Measurements from ENCODE around the gene GART.
"Not testable (repeated sequence)": the region's sequence is repeated elsewhere in the genome, so short reads cannot be mapped to it uniquely, and the experiment has no call there.

Gene GART

DNA sequence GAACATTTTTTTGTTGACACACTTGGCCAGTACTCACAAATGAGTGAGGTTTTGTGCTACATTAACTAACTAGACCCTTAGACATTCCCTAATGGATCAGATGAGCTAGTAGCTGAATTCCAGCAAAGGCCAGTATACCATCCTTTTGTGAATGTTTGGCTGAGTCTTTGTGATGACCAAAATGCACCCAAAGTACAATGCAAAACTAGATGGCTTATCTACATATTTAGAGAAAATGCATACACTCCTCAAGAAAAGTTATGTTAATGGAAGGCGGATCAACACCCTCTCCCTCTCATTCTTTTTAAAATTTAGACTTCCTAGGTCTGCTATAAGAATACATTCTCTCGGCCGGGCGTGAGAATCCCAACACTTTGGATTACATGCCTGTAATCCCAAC lies 30.3 kb downstream of the GART start:
- no peak for DNase-seq

DNA sequence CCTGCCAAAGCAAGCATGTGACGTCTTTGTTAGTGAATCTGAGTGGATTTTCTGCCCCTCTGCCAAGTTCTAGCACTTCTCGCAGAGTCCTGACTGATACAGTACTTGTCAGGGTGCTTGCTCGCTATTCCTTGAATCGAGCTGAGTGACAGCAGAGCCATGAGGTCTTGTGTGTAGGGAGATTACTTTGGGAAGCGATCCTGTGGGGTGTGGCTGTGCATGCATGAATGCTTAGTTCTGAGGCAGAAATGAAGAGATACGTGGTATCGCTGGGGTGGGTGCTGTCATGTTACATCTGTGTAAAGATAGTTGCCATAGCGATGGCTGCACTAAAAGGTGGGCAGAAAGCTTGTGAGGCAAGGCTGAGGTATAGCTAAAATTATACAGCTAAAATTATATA lies 31.1 kb downstream of the GART start:
- DNase-seq: no peak

DNA sequence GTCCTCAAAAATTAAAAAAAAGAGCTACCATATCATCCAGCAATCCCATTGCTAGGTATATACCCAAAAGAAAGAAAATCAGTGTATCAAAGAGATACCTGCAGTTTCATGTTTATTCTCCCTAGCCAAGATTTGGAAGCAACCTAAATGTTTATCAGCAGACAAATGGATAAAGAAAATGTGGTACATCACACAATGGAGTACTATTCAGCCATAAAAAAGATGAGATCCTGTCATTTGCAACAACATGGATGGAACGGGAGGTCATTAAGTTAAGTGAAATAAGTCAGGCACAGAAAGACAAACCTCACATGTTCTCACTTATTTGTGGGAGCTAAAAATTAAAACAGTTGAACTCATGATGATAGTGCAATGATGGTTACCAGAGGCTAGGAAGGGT lies 34.9 kb downstream of the GART start:
- not testable (repeated sequence) for DNase-seq

DNA sequence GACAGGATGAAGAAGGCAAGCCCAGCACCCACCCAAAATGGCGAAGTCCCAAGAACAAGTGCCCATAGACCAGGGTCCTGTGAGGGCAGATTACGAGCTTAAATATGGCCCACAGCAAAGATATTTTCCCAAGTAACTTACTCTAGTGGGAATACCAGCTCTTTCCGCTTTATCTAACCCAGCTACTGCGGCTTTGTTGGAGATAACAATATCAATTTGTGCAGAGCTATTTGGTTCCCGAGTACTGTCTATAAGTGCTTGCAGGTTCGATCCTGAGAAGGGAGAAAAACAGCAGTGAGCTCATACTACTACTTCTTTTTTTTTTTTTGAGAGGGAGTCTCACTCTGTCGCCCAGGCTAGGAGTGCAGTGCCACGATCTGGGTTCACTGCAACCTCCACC lies 36.1 kb downstream of the GART start:
- DNase-seq: no peak

GRCh38 chr21:33496345-33496744 lies 45.6 kb downstream of the GART start:
- no peak for DNase-seq

GRCh38 chr21:33495743-33496142 lies 46.2 kb downstream of the GART start:
- no peak for DNase-seq

- DNase-seq: no peak
Measured at GRCh38 chr21:33493756-33494155, 48.2 kb downstream of the GART start.

- DNase-seq: peak; percentile 59
Measured at GRCh38 chr21:33492571-33492970, 49.3 kb downstream of the GART start.

DNA sequence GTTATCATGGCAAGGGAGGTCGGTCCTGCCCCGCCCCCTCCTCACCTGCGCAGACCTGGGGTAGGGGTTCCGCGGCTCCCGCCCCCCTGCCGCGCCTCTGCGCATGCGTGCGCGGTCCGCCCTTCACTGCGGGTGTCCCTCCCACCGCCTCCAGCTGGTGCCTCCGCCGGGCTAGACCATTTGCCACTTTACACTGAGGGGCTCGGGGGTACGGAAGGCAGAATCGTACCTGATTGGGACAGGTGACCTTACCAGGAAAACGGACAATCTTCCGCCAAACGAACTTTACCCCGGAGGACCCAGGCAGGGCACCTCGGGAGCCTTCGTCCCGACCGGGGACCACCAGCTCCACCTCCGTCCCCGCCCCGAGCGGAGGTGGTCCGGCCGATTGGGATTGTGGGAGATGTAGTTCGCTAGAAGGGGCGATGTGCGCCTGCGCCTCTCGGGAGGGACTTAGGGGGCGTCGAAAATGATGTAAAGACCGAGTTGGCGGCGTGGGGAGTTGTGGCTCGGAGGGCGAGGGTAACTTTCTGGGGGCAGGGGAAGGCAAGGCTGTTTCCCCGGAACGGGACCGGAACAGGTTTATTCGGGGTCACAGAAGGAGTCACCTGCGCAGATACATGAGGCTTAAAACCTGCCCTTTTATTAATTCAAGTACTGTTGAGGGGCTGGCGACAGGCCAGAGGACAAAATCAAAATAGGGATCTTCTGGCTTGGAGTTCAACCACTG lies 50.4 kb downstream of the GART start, which contains the start of gene DNAJC28:
TSS of gene DNAJC28 (minus strand) at position 344 of the 730 bp plus-strand sequence. CDS start 2,323 bp downstream, outside the sequence.
- peak; percentile 94 for DNase-seq

DNA sequence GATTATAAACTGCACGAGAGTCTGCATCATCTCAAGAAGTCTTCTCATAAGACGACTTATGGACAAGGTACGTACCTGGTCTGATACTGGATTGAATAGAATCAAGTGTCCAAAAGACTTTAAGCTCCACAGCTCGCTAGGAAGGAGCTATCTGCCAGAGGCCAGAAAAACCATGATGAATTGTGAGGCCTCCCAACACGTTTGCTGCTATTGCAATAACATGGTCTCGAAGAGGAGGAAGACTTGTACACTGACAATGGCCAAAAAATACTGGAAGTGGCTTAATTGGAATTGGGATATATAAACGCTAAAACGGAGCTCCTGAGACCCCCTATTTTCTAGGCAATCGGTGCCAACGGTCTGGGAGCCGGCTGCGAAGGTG lies 50.9 kb downstream of the GART start:
- no peak for DNase-seq

DNA sequence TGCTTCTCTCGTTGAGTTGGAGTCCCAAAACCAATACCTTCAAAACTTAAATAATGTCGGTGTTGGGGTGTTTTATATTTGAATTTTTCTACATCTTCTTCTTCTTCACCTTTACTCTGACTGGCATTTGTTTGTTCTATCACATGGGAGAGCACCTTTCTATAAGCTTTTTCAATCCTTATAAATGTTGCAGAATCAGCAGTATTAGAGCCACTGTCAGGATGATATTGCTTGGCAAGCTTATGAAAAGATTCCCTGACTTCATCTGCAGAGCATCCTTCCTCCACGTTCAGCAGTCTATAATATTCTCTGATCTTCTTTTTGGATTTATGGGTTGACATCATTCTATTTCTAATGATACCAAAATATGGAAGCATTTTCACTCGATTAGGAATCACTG lies 53.0 kb downstream of the GART start:
- DNase-seq: no peak

DNA sequence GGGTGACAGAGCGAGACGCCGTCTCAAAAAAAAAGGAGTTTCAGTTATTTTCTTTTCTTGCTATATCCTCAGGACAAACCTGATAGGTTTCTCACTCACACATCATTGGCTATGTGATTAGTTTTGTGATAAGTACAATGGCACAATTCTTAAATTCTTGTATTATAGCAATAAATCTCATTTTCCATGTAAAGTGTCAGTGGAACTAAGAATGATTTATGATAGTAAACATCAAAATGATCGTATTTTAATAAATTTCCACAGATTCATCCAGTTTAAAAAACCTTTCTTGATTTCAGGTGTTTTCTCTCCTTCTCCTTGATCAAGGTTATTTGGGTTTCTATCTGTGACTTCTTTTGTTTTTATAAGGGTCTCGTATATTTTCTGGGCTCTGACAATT lies 53.9 kb downstream of the GART start:
- DNase-seq: no peak

DNA sequence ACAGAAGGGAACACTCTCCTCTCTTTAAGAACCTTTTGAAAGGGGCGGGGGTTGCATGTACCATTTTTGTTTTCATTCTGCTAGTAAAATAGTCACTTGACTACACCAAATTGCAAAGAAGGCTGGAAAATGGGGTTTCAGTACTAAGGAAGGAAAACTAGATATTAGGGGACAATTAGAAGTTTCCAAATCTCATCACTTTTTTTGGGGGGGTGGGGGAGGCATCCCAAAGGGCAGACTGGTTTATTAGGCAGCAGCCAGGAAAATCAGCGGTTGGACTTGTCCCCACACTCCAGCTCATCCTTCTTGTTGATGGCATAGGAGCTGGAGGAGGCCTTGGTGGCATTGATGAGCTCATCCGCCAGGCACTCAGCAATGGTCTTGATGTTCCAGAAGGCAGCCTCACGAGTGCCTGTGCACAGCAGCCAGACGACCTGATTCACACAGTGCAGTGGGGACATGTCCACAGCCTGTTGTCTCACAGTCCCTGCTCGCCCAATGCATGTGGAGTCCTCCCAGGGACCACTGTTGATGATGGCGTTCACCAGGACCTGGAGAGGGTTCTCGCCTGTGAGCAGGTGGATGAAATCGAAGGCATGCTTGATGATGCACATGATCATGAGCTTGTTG lies 60.5 kb downstream of the GART start:
- DNase-seq: no peak

DNA sequence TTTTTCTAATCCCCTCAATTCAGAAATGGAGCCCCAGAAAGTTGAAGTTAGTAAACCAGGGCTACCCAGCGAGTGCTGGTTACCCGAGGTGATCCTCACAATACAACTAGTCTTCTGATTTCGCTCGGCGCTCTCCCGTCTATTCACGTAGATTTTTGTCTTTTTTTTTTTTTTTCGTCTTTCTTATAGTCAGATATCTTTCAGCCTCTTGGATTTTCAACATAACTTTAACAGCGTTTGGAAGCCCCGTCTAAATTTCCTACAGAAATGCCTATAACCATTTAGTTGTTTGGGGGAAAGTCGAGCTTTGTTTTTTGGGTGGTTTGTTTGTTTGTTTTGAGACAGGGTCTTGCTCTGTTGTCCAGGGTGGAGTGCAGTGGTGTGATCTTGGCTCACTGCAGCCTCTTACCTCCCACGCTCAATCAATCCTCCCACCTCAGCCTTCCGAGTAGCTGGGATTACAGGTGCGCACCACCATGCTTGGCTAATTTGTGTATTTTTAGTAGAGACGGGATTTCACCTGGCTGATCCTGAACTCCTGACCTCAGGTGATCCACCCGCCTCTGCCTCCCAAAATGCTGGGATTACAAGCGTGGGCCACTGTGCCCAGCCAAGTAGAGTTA lies 61.3 kb downstream of the GART start:
- DNase-seq: no peak

GRCh38 chr21:33479679-33480480 lies 62.0 kb downstream of the GART start, which contains the start of gene TMEM50B:
TMEM50B (minus strand) TSS chr21:33479974; CDS start chr21:33468885, 11,089 bp downstream.
- peak; percentile 97 for DNase-seq

DNA sequence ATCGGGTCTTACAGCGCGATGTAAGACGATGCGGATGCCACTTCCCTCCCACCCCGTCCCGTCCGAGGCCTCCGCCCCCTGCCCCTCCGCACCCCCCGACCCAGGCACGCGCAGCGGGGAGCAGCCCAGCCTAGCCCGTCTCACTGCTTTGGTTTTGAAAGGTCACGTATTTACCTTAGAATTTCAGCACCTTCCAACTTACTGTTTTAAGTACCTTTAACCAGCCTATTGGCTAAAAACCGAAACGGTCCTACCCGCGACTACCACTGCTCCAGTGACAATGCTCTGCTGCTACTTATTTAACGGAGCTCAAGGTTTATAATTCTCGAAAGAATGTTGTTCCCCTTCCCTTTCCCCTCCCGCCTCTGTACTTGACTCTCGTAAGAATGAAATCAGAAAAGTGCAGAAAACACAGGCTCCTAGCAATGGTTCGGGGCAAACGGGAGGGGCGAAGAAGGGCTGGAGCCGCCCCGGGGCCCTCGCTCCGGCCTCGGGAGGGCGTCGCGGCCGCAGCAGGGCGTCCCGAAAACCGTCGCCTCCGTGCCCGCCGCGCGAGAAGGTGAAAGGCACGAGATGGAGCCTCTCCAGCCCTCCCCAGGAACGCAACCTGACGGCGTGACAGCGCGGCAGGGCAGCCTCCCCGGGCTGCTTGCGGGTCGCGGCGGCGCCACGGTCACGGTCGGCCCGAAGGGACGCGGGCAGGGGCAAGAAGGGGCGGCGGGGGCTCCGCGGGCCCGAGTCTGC lies 62.8 kb downstream of the GART start:
- peak; percentile 11 for DNase-seq

DNA sequence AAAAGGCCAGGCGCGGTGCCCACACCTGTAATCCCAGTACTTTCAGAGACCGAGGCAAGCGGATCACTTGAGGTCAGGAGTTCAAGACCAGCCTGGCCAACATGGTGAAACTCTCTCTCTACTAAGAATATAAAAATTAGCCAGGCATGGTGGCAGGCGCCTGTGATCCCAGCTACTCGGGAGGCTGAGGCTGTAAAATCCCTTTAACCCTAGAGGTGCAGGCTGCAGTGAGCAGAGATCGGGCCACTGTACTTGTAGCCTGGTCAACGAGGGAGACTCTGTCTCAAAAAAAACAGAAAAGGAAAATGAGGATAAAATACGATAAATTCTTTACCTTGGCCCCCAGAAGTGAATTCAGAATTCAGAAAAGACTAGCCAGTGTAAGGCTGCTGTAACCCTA lies 63.7 kb downstream of the GART start:
- no peak for DNase-seq

DNA sequence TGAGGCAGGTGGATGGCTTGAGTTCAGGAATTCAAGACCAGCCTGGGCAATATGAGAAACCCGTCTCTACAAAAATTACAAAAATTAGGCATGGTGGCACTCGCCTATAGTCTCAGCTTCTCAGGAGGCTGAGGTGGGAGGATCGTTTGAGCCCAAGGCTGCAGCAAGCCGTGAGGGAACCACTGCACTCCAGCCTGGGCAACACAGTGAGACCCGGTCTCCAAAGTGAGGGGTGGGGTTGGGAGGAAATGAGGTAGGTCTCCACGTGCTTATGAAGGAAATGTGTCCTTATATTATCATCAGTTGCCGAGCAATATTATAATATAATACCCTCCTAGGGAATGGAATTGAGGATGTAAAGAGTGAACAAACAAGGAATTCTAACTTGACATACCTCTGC lies 64.9 kb downstream of the GART start:
- DNase-seq: no peak

- no peak for DNase-seq
Measured at GRCh38 chr21:33473344-33473743, 68.6 kb downstream of the GART start.

DNA sequence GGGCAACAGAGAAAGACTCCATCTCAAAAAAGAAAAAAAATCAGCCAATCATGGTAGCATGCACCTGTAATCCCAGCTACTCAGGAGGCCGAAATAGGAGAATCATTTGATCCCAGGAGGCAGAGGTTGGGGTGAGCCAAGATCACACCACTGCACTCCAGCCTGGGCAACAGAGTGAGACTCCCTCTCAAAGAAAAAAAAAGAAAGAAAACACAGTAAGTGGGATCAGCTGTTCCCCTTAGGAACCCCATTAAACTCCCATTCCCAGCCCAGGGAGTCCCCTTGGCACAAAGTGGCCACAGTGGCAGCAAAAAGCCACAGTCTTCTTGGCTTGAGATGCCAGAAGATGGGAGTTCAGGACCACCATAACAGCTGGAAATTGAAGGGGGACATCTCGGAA lies 71.2 kb downstream of the GART start:
- DNase-seq: no peak

- not testable (repeated sequence) for DNase-seq
Measured at GRCh38 chr21:33469183-33469582, 72.7 kb downstream of the GART start.

- no peak for DNase-seq
Measured at GRCh38 chr21:33461538-33462250, 80.2 kb downstream of the GART start.
